Panc1 (cell line): ENCODE data around the gene IL1RAP. TPM values are rescaled to one million over a fixed set of nuclear protein-coding genes. Genes with fewer than 3 reads are reported as not detected.

Experiments
- ATAC-seq: fragments of 200-7000 bp; cut with Tn5 transposase; 2 replicates; pipeline ENCODE4 v1.9.1; 2020; ENCODE audit warnings: mild to moderate bottlenecking, moderate library complexity
- BruUV-seq: library from RNA; stranded (reverse); fragments of 400-500 nt; replicated peaks from 2 replicates; lab custom pipeline; 2021; lab: Mats Ljungman, UMichigan
- CTCF ChIA-PET: fragments of 300-600 bp; sonication (Branson Sonifier 250); formaldehyde crosslinking; loops from one replicate; lab custom pipeline; 2022; ENCODE audit warnings: antibody characterized with exemption; lab: Charles Lee
- POLR2A ChIA-PET: fragments of 300-600 bp; sonication (Branson Sonifier 250); formaldehyde crosslinking; loops from one replicate; lab custom pipeline; 2022; ENCODE audit warnings: antibody characterized with exemption; lab: Charles Lee
- DNase-seq: peaks from one replicate; pipeline ENCODE4 v3.0.0-alpha.2; 2010; ENCODE audit warnings: low read depth, low spot score
- H3K27ac ChIP-seq: 2 replicates; pipeline ENCODE4 v1.5.1; 2011; ENCODE audit warnings: mild to moderate bottlenecking, low read length, inconsistent platforms
- H3K27me3 ChIP-seq: fragments of 200-500 bp; sonication (Bioruptor generic); 2 replicates; pipeline ENCODE4 v1.6.0; 2014; ENCODE audit warnings: low read length, inconsistent platforms; ENCODE audit not compliant: control insufficient read depth, insufficient read depth
- H3K36me3 ChIP-seq: fragments of 200-500 bp; sonication (Bioruptor generic); 2 replicates; pipeline ENCODE4 v1.5.1; 2014; ENCODE audit warnings: inconsistent platforms, mild to moderate bottlenecking, low read length, moderate library complexity; ENCODE audit not compliant: control insufficient read depth, insufficient read depth
- H3K4me1 ChIP-seq: 2 replicates; pipeline ENCODE4 v1.5.1; 2011; ENCODE audit warnings: inconsistent platforms, mild to moderate bottlenecking, low read length, moderate library complexity; ENCODE audit not compliant: control insufficient read depth, insufficient read depth
- H3K4me3 ChIP-seq, 2 experiments: 2 replicates each; pipeline ENCODE4 v1.5.1; 2011 to 2012; ENCODE audit warnings: low read depth in 2 of 2, low read length in 2 of 2, mild to moderate bottlenecking in 2 of 2, inconsistent platforms in 1 of 2, moderate library complexity in 1 of 2
- H3K9me3 ChIP-seq: fragments of 200-500 bp; sonication (Bioruptor generic); 2 replicates; pipeline ENCODE4 v1.5.1; 2014; ENCODE audit warnings: low read depth, mild to moderate bottlenecking, inconsistent platforms, low read length, moderate library complexity; ENCODE audit not compliant: control insufficient read depth, insufficient read depth
- POLR2AphosphoS5 ChIP-seq: IDR thresholded peaks from 2 replicates; pipeline ENCODE4 v1.6.1; 2012; ENCODE audit warnings: mild to moderate bottlenecking, low read depth, low read length, moderate library complexity
- REST ChIP-seq, 2 experiments: IDR thresholded peaks; 2 replicates each; pipeline ENCODE4 v1.6.1; 2011 to 2012; ENCODE audit warnings: low read depth in 2 of 2, control low read depth in 1 of 2, low read length in 1 of 2, mild to moderate bottlenecking in 1 of 2, moderate library complexity in 1 of 2; ENCODE audit not compliant: insufficient read depth in 1 of 2
- SIN3A ChIP-seq: IDR thresholded peaks from 2 replicates; pipeline ENCODE4 v1.6.1; 2012; ENCODE audit warnings: low read depth, mild to moderate bottlenecking, low read length, moderate library complexity, borderline replicate concordance; ENCODE audit not compliant: insufficient read depth
- TCF7L2 ChIP-seq: IDR thresholded peaks from 2 replicates; pipeline ENCODE4 v1.6.1; 2011; ENCODE audit warnings: mild to moderate bottlenecking, low read depth, low read length, inconsistent platforms
- in situ Hi-C: cut with HindIII; loops from 2 replicates; pipeline ENCODE4 v1.10.0; 2016; ENCODE audit warnings: low sequenced_read_pairs, low pct_unique_long_range_greater_than_20kb
- intact Hi-C: fragments of 100-400 bp; cut with micrococcal nuclease; formaldehyde crosslinking; loops from one replicate; pipeline ENCODE4 v1.10.0; 2022; ENCODE audit not compliant: unreplicated experiment
- total RNA-seq: library from RNA; stranded (reverse); gene quantifications from one replicate; pipeline ENCODE4 v1.2.1, GENCODE V29; 2021; ENCODE audit not compliant: unreplicated experiment
- TF ChIP-seq, protein P1 (sequence below): fragments of 450-650 bp; IDR thresholded peaks from 2 replicates; pipeline ENCODE4 v1.5.1; 2017; ENCODE audit warnings: mild to moderate bottlenecking

The IL1RAP gene
- total RNA-seq, 1 experiment from 2014 or later: 5.2 TPM

DNA sequence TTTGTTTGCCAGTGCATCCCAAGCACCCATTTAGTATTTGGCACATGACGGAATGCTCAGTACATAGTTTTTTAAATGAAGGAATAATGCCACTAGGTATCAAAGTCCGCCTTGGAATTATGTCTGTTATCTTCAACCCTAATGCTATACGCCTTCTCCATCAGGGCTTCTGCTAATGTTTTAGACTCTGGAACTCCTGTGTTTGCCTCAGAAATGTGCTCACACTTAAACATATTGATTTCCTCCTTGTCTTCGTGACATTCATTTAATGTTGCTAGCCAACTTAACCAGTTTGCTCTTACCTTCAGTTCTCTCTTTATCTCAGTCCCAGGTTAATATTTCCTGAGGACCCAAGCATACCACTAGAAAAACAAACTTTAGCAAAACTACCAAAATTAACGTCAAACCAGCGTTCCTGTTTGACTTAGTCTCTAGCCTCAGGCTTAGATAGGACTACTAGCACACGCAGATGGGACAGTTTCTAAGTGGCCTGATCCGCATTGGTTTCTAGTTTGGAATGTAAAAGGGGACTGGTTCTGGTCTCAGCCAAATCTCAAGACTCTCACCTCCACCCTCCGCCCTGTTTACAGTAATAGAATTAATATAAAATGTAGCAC lies 81.4 kb downstream of the IL1RAP start:
- POLR2A ChIA-PET: no interaction called here
- ATAC-seq: no peak
- CTCF ChIA-PET: no interaction called here
- Histone ChIP-seq H3K27ac (no peak overlapping the region), H3K27me3 (no peaks in the 10 kb centered on the region), H3K4me3 (no peak overlapping the region), H3K36me3 (no peaks in the 10 kb centered on the region), H3K4me1 (no peaks in the 10 kb centered on the region), H3K9me3 (no peaks in the 10 kb centered on the region)
- in situ Hi-C loops (no loop called here), intact Hi-C loops (no loop called here)
- TF ChIP-seq TCF7L2 (no peak), REST (IDR thresholded peaks at IDR 0.05; ENCODE audit: insufficient read depth in 1 of 2, low read depth in 2 of 2, low read length in 1 of 2) (no peak), SIN3A (no peak), POLR2AphosphoS5 (no peak)
- TF ChIP-seq, protein P1, sequence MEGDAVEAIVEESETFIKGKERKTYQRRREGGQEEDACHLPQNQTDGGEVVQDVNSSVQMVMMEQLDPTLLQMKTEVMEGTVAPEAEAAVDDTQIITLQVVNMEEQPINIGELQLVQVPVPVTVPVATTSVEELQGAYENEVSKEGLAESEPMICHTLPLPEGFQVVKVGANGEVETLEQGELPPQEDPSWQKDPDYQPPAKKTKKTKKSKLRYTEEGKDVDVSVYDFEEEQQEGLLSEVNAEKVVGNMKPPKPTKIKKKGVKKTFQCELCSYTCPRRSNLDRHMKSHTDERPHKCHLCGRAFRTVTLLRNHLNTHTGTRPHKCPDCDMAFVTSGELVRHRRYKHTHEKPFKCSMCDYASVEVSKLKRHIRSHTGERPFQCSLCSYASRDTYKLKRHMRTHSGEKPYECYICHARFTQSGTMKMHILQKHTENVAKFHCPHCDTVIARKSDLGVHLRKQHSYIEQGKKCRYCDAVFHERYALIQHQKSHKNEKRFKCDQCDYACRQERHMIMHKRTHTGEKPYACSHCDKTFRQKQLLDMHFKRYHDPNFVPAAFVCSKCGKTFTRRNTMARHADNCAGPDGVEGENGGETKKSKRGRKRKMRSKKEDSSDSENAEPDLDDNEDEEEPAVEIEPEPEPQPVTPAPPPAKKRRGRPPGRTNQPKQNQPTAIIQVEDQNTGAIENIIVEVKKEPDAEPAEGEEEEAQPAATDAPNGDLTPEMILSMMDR: no peak
- no peak for DNase-seq
- no TSS peak for BruUV-seq

DNA sequence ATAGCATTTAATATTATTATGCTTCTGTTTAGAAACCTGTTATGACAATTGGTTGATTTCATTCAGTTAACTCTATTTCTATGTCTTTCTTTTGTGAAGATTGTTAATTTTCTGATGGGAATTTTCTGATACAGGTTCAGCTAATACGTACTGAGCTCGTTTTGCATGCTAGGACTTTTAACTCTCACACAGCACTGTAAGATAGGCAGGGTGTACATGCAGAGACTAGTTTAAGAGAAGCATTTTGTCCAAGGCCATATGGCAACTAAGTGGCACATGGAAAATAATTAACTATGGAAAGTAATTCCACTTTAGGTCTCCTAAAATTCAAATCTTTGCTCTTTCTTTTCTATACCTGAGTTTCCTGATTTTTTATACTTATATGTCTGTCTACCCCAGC lies 81.9 kb downstream of the IL1RAP start:
- no peaks in the 10 kb centered on the region for H3K4me1 ChIP-seq
- H3K36me3 ChIP-seq: no peaks in the 10 kb centered on the region
- no peak overlapping the region for H3K4me3 ChIP-seq
- no peaks in the 10 kb centered on the region for H3K9me3 ChIP-seq
- H3K27ac ChIP-seq: no peak overlapping the region
- in situ Hi-C loops (no loop called here), intact Hi-C loops (no loop called here)
- ChIA-PET CTCF (no interaction called here), POLR2A (no interaction called here)
- no peaks in the 10 kb centered on the region for H3K27me3 ChIP-seq
- no peak for ATAC-seq
- BruUV-seq: no TSS peak
- TF ChIP-seq TCF7L2 (no peak), SIN3A (no peak), REST (IDR thresholded peaks at IDR 0.05; ENCODE audit: insufficient read depth in 1 of 2, low read depth in 2 of 2, low read length in 1 of 2) (no peak), POLR2AphosphoS5 (no peak)
- TF ChIP-seq, protein P1: no peak
- no peak for DNase-seq
